ENCODE results near the gene RUFY3. TPM values are rescaled to one million over a fixed set of nuclear protein-coding genes. Genes with fewer than 3 reads are reported as not detected.

RUFY3 gene
- total and polyA plus RNA-seq, 9 of the 15 experiments (the other 6 are each of a cell fraction or from before 2014, with no cell fraction given), result 4.2 to 31.1 (median 21.5) TPM

DNA sequence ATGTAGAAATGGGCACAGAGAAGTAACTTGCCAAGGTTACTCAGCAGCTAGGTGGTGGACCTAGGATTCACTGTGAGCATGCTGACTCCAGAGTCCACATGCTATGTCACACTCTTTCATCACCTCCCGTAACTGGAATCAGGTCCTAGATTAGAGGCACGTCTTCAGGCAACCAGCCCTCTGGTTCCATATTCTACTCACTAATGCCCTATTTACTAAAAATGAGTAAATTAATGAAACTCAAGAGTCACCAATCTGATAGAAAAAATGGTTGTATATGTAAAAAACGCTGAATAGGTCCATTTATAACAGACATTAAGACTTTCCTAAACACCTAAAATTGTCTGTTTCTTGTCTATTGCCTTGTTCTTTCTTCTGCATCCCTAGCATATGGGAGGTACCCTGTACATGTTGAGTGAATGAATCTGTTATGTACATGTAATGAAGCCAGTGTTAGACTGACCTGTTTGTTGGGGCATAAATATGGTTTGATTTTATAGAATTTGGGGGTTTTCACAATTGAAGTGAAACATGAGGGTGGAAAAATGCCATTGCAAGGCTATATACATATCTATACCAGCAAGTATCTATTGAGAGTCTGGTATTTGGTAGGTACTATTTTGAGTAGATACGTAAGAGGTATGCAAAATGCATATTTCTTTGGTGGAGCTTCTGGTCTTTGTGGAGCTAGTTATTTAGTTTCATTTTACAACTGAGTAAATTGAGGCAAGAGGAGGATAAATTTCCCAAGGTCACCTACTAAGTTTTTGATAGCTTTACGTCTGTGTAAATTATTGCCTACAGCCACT is 7.5 kb upstream of the RUFY3 start (continued):
- TF ChIP-seq, protein P1, sequence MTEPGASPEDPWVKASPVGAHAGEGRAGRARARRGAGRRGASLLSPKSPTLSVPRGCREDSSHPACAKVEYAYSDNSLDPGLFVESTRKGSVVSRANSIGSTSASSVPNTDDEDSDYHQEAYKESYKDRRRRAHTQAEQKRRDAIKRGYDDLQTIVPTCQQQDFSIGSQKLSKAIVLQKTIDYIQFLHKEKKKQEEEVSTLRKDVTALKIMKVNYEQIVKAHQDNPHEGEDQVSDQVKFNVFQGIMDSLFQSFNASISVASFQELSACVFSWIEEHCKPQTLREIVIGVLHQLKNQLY (CRISPR knock-in tag; conservative IDR thresholded peaks at IDR 0.05), result no peak
- TF ChIP-seq, protein P2, sequence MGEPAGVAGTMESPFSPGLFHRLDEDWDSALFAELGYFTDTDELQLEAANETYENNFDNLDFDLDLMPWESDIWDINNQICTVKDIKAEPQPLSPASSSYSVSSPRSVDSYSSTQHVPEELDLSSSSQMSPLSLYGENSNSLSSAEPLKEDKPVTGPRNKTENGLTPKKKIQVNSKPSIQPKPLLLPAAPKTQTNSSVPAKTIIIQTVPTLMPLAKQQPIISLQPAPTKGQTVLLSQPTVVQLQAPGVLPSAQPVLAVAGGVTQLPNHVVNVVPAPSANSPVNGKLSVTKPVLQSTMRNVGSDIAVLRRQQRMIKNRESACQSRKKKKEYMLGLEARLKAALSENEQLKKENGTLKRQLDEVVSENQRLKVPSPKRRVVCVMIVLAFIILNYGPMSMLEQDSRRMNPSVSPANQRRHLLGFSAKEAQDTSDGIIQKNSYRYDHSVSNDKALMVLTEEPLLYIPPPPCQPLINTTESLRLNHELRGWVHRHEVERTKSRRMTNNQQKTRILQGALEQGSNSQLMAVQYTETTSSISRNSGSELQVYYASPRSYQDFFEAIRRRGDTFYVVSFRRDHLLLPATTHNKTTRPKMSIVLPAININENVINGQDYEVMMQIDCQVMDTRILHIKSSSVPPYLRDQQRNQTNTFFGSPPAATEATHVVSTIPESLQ (CRISPR knock-in tag; IDR thresholded peaks at IDR 0.05), result no peak
- TF ChIP-seq ZNF197 (CRISPR knock-in tag; IDR thresholded peaks at IDR 0.05; ENCODE audit: low read depth), result 0 out of 2 replicates have a peak, but pooled peaks have one; percentile 36
- peak; percentile 40 to 70; a peak in 2 of 4 replicates for TF ChIP-seq TRIM24 (IDR thresholded peaks at IDR 0.05)
- TF ChIP-seq ZNF445 (CRISPR knock-in tag; IDR thresholded peaks at IDR 0.05; ENCODE audit: low read depth), result no peak
- peak; percentile 43; the same call in 1 of the 2 replicates for TF ChIP-seq BRD4 (IDR thresholded peaks at IDR 0.05)
- no peak for TF ChIP-seq ZNF274 (IDR thresholded peaks at IDR 0.05; ENCODE audit: borderline replicate concordance, low read depth, low read length)
- no peak for TF ChIP-seq NR2C2 (CRISPR knock-in tag; IDR thresholded peaks at IDR 0.05)
- TF ChIP-seq NR2C2 (tag; IDR thresholded peaks at IDR 0.05), result peak; percentile 26; the same call in 1 of the 2 replicates
- peak; percentile 13; the same call in 1 of the 2 replicates for TF ChIP-seq RBFOX2 (IDR thresholded peaks at IDR 0.05; ENCODE audit: low read depth, low read length)
- TF ChIP-seq, protein P3, sequence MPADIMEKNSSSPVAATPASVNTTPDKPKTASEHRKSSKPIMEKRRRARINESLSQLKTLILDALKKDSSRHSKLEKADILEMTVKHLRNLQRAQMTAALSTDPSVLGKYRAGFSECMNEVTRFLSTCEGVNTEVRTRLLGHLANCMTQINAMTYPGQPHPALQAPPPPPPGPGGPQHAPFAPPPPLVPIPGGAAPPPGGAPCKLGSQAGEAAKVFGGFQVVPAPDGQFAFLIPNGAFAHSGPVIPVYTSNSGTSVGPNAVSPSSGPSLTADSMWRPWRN (IDR thresholded peaks at IDR 0.05; ENCODE audit: low read depth), result no peak
- TF ChIP-seq KLF16 (IDR thresholded peaks at IDR 0.05), result no peak
- TF ChIP-seq GTF2F1 (IDR thresholded peaks at IDR 0.05; ENCODE audit: low read depth, low read length), result no peak
- TF ChIP-seq CEBPG (CRISPR knock-in tag; IDR thresholded peaks at IDR 0.05), result peak; percentile 92
- peak; percentile 79 to 92 for TF ChIP-seq CEBPG (tag; conservative IDR thresholded peaks at IDR 0.05 in 1 of 2, IDR thresholded peaks at IDR 0.05 in 1 of 2)
- peak; percentile 94; the same call in 1 of the 2 replicates for TF ChIP-seq ZNF175 (CRISPR knock-in tag; IDR thresholded peaks at IDR 0.05; ENCODE audit: low read depth)
- no peak for TF ChIP-seq TCFL5 (CRISPR knock-in tag; conservative IDR thresholded peaks at IDR 0.05)
- no peak for TF ChIP-seq ZNF143 (CRISPR knock-in tag; IDR thresholded peaks at IDR 0.05)
- TF ChIP-seq ZFPM2 (CRISPR knock-in tag; IDR thresholded peaks at IDR 0.05), result no peak
- TF ChIP-seq, protein P4, sequence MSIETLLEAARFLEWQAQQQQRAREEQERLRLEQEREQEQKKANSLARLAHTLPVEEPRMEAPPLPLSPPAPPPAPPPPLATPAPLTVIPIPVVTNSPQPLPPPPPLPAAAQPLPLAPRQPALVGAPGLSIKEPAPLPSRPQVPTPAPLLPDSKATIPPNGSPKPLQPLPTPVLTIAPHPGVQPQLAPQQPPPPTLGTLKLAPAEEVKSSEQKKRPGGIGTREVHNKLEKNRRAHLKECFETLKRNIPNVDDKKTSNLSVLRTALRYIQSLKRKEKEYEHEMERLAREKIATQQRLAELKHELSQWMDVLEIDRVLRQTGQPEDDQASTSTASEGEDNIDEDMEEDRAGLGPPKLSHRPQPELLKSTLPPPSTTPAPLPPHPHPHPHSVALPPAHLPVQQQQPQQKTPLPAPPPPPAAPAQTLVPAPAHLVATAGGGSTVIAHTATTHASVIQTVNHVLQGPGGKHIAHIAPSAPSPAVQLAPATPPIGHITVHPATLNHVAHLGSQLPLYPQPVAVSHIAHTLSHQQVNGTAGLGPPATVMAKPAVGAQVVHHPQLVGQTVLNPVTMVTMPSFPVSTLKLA (conservative IDR thresholded peaks at IDR 0.05), result peak; percentile 25 to 51; a peak in 2 of 4 replicates
- peak; percentile 78 for TF ChIP-seq ZNF589 (CRISPR knock-in tag; IDR thresholded peaks at IDR 0.05; ENCODE audit: low read depth)
- no peak for TF ChIP-seq ZNF830 (CRISPR knock-in tag; IDR thresholded peaks at IDR 0.05)
- peak; percentile 30; the same call in 1 of the 2 replicates for TF ChIP-seq CREM (IDR thresholded peaks at IDR 0.05; ENCODE audit: low read depth)

Measured in K562 (cell line).